Stimulated activated CD4-positive, alpha-beta T cell treated with anti-CD3 and anti-CD28 coated beads, Interleukin-12 subunit alpha, Interleukin-12 subunit beta, amount 100 ng/mL, for 48 hours (primary cell): ENCODE data around the gene IFITM2.
"Not testable (repeated sequence)": the region's sequence is repeated elsewhere in the genome, so short reads cannot be mapped to it uniquely, and the experiment has no call there.

Experiments used
- DNase-seq, 3 donors: peaks; one replicate each; pipeline ENCODE4 v3.0.0-alpha.2; 2020; ENCODE audit warnings: low read depth in 2 of 3, low spot score in 1 of 3

Gene IFITM2

GRCh38 chr11:281486-282161, 26.0 kb upstream of the IFITM2 start:
- no peak for DNase-seq

- DNase-seq: no peak
Observed at GRCh38 chr11:282171-282570, 25.4 kb upstream of the IFITM2 start.

GRCh38 chr11:282630-283360, 24.8 kb upstream of the IFITM2 start:
- DNase-seq: no peak

- DNase-seq: no peak
Observed at GRCh38 chr11:283405-284104, 24.1 kb upstream of the IFITM2 start.

- DNase-seq: no peak
Observed at GRCh38 chr11:284105-285020, 23.3 kb upstream of the IFITM2 start.

- DNase-seq: no peak
Observed at GRCh38 chr11:285021-285893, 22.4 kb upstream of the IFITM2 start.

- DNase-seq: no peak
Observed at GRCh38 chr11:285894-286220, 21.8 kb upstream of the IFITM2 start.

GRCh38 chr11:286977-287820, 20.4 kb upstream of the IFITM2 start:
- DNase-seq: not testable (repeated sequence)

- DNase-seq: no peak
Observed at GRCh38 chr11:287821-288477, 19.7 kb upstream of the IFITM2 start.

- DNase-seq: no peak
Observed at GRCh38 chr11:288478-289397, 18.9 kb upstream of the IFITM2 start, which contains the start of gene PGGHG. PGGHG (plus strand) TSS chr11:289126; CDS start chr11:289817, 691 bp downstream.

GRCh38 chr11:289398-289711, 18.3 kb upstream of the IFITM2 start:
- no peak for DNase-seq

GRCh38 chr11:289712-290620, 17.6 kb upstream of the IFITM2 start:
- DNase-seq: no peak

- no peak for DNase-seq
Observed at GRCh38 chr11:290621-291231, 16.9 kb upstream of the IFITM2 start.

- no peak for DNase-seq
Observed at GRCh38 chr11:291281-292210, 16.1 kb upstream of the IFITM2 start.
